Neural cell (in vitro differentiated cells): ENCODE measurements around the gene SV2A.
"Not testable (repeated sequence)": the region's sequence is repeated elsewhere in the genome, so short reads cannot be mapped to it uniquely, and the experiment has no call there.

ENCODE experiments used
- CTCF ChIP-seq: fragments of 450-650 bp; IDR thresholded peaks from 2 replicates; pipeline ENCODE4 v1.5.1; 2014; ENCODE audit warnings: antibody characterized with exemption, mild to moderate bottlenecking, moderate library complexity; ENCODE audit not compliant: poor library complexity, severe bottlenecking
- EP300 ChIP-seq: fragments of 450-650 bp; conservative IDR thresholded peaks from 2 replicates; pipeline ENCODE4 v1.6.1; 2014; ENCODE audit warnings: antibody characterized with exemption, mild to moderate bottlenecking, moderate library complexity; ENCODE audit not compliant: poor library complexity, severe bottlenecking
- EZH2 ChIP-seq: fragments of 200-600, 300-800 bp; shearing (Covaris generic), sonication (generic); IDR thresholded peaks from 2 replicates; pipeline ENCODE4 v1.6.1; 2014; ENCODE audit warnings: antibody characterized with exemption, low read length, borderline replicate concordance, mild to moderate bottlenecking; ENCODE audit not compliant: insufficient read depth, poor library complexity, severe bottlenecking
- REST ChIP-seq: IDR thresholded peaks from 2 replicates; pipeline ENCODE4 v1.6.1; 2012; ENCODE audit warnings: borderline replicate concordance
- SMC3 ChIP-seq: fragments of 450-650 bp; conservative IDR thresholded peaks from 2 replicates; pipeline ENCODE4 v1.6.1; 2014; ENCODE audit warnings: antibody characterized with exemption, mild to moderate bottlenecking, moderate library complexity; ENCODE audit not compliant: poor library complexity
- TAF1 ChIP-seq: IDR thresholded peaks from 2 replicates; pipeline ENCODE4 v1.6.1; 2012; ENCODE audit warnings: low read depth

- TF ChIP-seq CTCF, EP300, EZH2, SMC3, REST, TAF1: not testable (repeated sequence)
Measured at GRCh38 chr1:149861497-149862054, 56.1 kb downstream of the SV2A start.
